Measurements from ENCODE around the gene NEK10. TPM values are rescaled to one million over a fixed set of nuclear protein-coding genes. Genes with fewer than 3 reads are reported as not detected.

Gene NEK10
- total and polyA plus RNA-seq, 3 donors from 2014 or later: 29.5 to 83.2 (median 56.9) TPM

DNA sequence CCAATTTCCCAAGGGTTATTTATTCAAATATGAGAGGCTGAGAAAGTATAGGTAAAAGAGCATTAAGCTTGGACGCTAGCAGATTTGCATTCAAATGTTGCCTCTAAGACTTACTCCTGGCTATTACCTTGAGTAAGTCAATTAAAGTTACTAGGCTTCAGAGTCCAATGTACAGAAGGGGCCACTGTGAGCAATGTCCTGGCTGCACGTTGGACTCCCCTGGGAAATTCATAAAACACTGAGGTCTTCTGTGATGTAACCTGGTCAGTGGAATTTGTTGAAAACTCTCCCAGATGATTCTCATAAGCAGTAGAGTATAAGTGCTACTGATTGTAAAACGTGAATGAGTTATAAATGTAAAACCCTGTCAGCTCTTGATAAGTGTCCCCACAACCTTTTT is 295.3 kb downstream of the NEK10 start:
- Histone ChIP-seq H3K9me3 (no peaks in the 10 kb centered on the region), H3K36me3 (ENCODE audit: low read depth, missing control alignments) (no peaks in the 10 kb centered on the region), H3K27me3 (no peaks in the 10 kb centered on the region), H3K4me1 (peaks cover 6% of the 10 kb centered on the region), H3K27ac (no peak overlapping the region), H3K4me3 (no peak overlapping the region)
- TF ChIP-seq POLR2A (IDR thresholded peaks at IDR 0.05) (no peak), CTCF (IDR thresholded peaks at IDR 0.05) (no peak)
- intact Hi-C loops (cut with DNase I; ENCODE audit: low total_unique reads): no loop called here
- no peak for DNase-seq
- 77 to 84% methylated on average over 3 of the region's 3 CpGs for WGBS, 2 donors

DNA sequence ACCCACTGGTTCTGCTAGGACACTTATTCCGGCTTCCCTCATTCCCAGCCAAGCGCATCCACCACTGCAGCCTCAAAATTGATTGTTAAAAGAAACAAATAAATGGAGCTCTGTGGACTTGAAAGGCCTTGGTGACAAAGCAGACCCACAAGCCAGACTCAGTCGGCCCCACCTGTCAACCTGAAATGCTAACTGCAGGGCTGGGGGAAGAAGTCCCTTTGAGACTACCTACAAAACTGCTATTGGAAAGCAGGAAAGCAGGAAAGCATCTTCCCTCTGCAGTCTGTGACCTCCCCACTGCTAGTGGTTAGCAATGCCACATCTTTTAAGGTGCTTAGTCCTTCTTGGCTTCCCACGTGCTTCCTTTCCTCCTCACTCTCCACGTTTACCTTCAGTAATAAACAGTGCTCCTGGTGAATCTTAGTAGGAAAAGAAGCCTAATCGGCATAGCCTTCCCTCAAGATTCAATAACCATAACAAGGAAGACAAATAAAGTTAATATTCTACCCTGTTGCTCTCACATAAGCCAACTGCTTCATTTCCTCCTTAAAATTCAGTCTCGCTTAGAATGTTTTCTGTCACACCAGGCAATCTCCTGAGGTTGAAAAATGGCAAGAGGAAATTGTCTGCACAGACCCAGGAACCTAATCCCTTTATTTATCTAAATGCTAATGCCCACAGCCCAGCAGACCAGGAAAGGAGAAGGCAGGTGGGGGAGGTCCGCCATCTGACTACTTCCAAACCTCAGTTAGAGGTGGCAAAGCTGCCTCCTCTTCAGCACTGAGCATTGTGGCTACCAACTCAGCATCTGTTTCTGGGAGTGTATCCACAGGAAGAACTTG is 296.2 kb downstream of the NEK10 start:
- H3K4me3 ChIP-seq: no peak overlapping the region
- H3K9me3 ChIP-seq: no peaks in the 10 kb centered on the region
- no peaks in the 10 kb centered on the region for H3K36me3 ChIP-seq (ENCODE audit: low read depth, missing control alignments)
- intact Hi-C loops (cut with DNase I; ENCODE audit: low total_unique reads): no loop called here
- peaks cover 6% of the 10 kb centered on the region for H3K4me1 ChIP-seq
- TF ChIP-seq POLR2A (IDR thresholded peaks at IDR 0.05) (no peak), CTCF (IDR thresholded peaks at IDR 0.05) (no peak)
- WGBS, 2 donors: 75 to 81% methylated on average over 8 of the region's 8 CpGs
- no peak overlapping the region for H3K27ac ChIP-seq
- H3K27me3 ChIP-seq: no peaks in the 10 kb centered on the region
- DNase-seq: no peak

- intact Hi-C loops (cut with DNase I; ENCODE audit: low total_unique reads): no loop called here
- TF ChIP-seq POLR2A (IDR thresholded peaks at IDR 0.05): no peak
- TF ChIP-seq CTCF (IDR thresholded peaks at IDR 0.05): no peak
- H3K4me1 ChIP-seq: no peaks in the 10 kb centered on the region
- H3K4me3 ChIP-seq: no peak overlapping the region
- no peaks in the 10 kb centered on the region for H3K27me3 ChIP-seq
- no peaks in the 10 kb centered on the region for H3K9me3 ChIP-seq
- no peaks in the 10 kb centered on the region for H3K36me3 ChIP-seq (ENCODE audit: low read depth, missing control alignments)
- WGBS, 2 donors: 82 to 83% methylated on average over 2 of the region's 2 CpGs
- no peak for DNase-seq
- H3K27ac ChIP-seq: no peak overlapping the region
These were observed 308.8 kb downstream of the NEK10 start for GRCh38 chr3:27060336-27060735.

Small RNA genes within 50 kb of the gene (small RNA-seq; reads per million reads assigned to genes)
- 0 to 0.09 reads per million in 2 donors for gene MINOS1P3
- gene RNU6-342P: 0 reads per million in 2 donors

Other genes with a start within 250 kb of the NEK10 start
- 10 to 100 TPM; 43.2 to 46.6 TPM for gene SLC4A7, start 115.0 kb upstream of the NEK10 start, total RNA-seq
- gene SLC4A7, start 115.0 kb upstream of the NEK10 start, polyA plus RNA-seq (ENCODE audit: insufficient read depth, low read depth, low replicate concordance): 17.7 TPM